GM04503 (cell line): ENCODE data around the gene CDH4.
A peak's percentile ranks its signal among the peaks of the same experiment; 100 is the strongest.

ENCODE experiments used
- DNase-seq: peaks from one replicate; pipeline ENCODE4 v3.0.0-alpha.2; 2012; ENCODE audit warnings: low read depth

CDH4 gene

GRCh38 chr20:61537239-61538182 lies 285.4 kb downstream of the CDH4 start:
- no peak for DNase-seq

GRCh38 chr20:61538183-61538942 lies 286.3 kb downstream of the CDH4 start:
- DNase-seq = no peak

GRCh38 chr20:61538943-61539265 lies 286.8 kb downstream of the CDH4 start:
- DNase-seq = no peak

GRCh38 chr20:61539706-61540360 lies 287.8 kb downstream of the CDH4 start:
- DNase-seq = no peak

GRCh38 chr20:61541537-61541936 lies 289.5 kb downstream of the CDH4 start:
- DNase-seq = no peak

GRCh38 chr20:61543086-61543485 lies 291.0 kb downstream of the CDH4 start:
- no peak for DNase-seq

GRCh38 chr20:61543931-61544745 lies 292.1 kb downstream of the CDH4 start:
- no peak for DNase-seq

GRCh38 chr20:61544910-61545889 lies 293.1 kb downstream of the CDH4 start:
- no peak for DNase-seq

- no peak for DNase-seq
These were observed 294.6 kb downstream of the CDH4 start for GRCh38 chr20:61546641-61547040.

- no peak for DNase-seq
These were observed 296.0 kb downstream of the CDH4 start for GRCh38 chr20:61548069-61548468.

- DNase-seq = no peak
These were observed 297.8 kb downstream of the CDH4 start for GRCh38 chr20:61549865-61550264.

GRCh38 chr20:61551401-61551800 lies 299.3 kb downstream of the CDH4 start:
- no peak for DNase-seq

- no peak for DNase-seq
These were observed 302.6 kb downstream of the CDH4 start for GRCh38 chr20:61554617-61555016.

- DNase-seq = peak; percentile 15
These were observed 303.5 kb downstream of the CDH4 start for GRCh38 chr20:61555566-61555965.

GRCh38 chr20:61556111-61556510 lies 304.1 kb downstream of the CDH4 start:
- DNase-seq = peak; percentile 92

- DNase-seq = no peak
These were observed 304.6 kb downstream of the CDH4 start for GRCh38 chr20:61556673-61557072.

- no peak for DNase-seq
These were observed 305.6 kb downstream of the CDH4 start for GRCh38 chr20:61557621-61558020.

- DNase-seq = peak; percentile 8
These were observed 306.7 kb downstream of the CDH4 start for GRCh38 chr20:61558726-61559125.

GRCh38 chr20:61559706-61560315 lies 307.8 kb downstream of the CDH4 start:
- DNase-seq = no peak

- DNase-seq = peak; percentile 74
These were observed 308.3 kb downstream of the CDH4 start for GRCh38 chr20:61560361-61560853.
